ENCODE results near the gene TNS3. TPM values are rescaled to one million over a fixed set of nuclear protein-coding genes. Genes with fewer than 3 reads are reported as not detected.

The TNS3 gene
- total and polyA plus RNA-seq, 2 of the 13 experiments (the other 11 are each of a cell fraction or from before 2014, with no cell fraction given) = 52.9 to 55.7 TPM

DNA sequence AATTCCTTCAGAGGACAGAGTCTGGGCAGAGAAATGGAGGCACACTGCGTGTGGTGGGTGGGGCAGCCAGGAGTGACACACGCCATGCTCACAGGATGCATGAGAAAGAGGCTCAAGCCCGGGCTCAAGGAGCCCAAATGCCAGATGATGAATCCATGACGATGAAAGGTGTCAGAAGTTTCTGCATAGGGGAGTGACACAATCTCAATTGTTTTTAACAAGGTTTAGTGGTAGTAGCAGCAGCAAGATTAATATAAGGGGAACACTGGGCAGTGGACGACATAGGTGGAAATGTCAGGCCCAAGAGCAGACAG, 126.1 kb downstream of the TNS3 start:
- in situ Hi-C loops (cut with HindIII; ENCODE audit: extremely low pct_ligation_motif_present, low pct_unique_long_range_greater_than_20kb) = no loop called here
- H3K27ac ChIP-seq (ENCODE audit: extremely low read length, insufficient read depth, low read length) = no peak overlapping the region
- H3K79me2 ChIP-seq (ENCODE audit: insufficient read depth, low read length) = peaks cover 91% of the 10 kb centered on the region
- TF ChIP-seq, protein P1, sequence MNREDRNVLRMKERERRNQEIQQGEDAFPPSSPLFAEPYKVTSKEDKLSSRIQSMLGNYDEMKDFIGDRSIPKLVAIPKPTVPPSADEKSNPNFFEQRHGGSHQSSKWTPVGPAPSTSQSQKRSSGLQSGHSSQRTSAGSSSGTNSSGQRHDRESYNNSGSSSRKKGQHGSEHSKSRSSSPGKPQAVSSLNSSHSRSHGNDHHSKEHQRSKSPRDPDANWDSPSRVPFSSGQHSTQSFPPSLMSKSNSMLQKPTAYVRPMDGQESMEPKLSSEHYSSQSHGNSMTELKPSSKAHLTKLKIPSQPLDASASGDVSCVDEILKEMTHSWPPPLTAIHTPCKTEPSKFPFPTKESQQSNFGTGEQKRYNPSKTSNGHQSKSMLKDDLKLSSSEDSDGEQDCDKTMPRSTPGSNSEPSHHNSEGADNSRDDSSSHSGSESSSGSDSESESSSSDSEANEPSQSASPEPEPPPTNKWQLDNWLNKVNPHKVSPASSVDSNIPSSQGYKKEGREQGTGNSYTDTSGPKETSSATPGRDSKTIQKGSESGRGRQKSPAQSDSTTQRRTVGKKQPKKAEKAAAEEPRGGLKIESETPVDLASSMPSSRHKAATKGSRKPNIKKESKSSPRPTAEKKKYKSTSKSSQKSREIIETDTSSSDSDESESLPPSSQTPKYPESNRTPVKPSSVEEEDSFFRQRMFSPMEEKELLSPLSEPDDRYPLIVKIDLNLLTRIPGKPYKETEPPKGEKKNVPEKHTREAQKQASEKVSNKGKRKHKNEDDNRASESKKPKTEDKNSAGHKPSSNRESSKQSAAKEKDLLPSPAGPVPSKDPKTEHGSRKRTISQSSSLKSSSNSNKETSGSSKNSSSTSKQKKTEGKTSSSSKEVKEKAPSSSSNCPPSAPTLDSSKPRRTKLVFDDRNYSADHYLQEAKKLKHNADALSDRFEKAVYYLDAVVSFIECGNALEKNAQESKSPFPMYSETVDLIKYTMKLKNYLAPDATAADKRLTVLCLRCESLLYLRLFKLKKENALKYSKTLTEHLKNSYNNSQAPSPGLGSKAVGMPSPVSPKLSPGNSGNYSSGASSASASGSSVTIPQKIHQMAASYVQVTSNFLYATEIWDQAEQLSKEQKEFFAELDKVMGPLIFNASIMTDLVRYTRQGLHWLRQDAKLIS (CRISPR knock-in tag; IDR thresholded peaks at IDR 0.05) = no peak
- TF ChIP-seq NR2F1 (CRISPR knock-in tag; IDR thresholded peaks at IDR 0.05) = no peak
- no peak for TF ChIP-seq ZNF644 (CRISPR knock-in tag; IDR thresholded peaks at IDR 0.05; ENCODE audit: low read depth)
- TF ChIP-seq, protein P2, sequence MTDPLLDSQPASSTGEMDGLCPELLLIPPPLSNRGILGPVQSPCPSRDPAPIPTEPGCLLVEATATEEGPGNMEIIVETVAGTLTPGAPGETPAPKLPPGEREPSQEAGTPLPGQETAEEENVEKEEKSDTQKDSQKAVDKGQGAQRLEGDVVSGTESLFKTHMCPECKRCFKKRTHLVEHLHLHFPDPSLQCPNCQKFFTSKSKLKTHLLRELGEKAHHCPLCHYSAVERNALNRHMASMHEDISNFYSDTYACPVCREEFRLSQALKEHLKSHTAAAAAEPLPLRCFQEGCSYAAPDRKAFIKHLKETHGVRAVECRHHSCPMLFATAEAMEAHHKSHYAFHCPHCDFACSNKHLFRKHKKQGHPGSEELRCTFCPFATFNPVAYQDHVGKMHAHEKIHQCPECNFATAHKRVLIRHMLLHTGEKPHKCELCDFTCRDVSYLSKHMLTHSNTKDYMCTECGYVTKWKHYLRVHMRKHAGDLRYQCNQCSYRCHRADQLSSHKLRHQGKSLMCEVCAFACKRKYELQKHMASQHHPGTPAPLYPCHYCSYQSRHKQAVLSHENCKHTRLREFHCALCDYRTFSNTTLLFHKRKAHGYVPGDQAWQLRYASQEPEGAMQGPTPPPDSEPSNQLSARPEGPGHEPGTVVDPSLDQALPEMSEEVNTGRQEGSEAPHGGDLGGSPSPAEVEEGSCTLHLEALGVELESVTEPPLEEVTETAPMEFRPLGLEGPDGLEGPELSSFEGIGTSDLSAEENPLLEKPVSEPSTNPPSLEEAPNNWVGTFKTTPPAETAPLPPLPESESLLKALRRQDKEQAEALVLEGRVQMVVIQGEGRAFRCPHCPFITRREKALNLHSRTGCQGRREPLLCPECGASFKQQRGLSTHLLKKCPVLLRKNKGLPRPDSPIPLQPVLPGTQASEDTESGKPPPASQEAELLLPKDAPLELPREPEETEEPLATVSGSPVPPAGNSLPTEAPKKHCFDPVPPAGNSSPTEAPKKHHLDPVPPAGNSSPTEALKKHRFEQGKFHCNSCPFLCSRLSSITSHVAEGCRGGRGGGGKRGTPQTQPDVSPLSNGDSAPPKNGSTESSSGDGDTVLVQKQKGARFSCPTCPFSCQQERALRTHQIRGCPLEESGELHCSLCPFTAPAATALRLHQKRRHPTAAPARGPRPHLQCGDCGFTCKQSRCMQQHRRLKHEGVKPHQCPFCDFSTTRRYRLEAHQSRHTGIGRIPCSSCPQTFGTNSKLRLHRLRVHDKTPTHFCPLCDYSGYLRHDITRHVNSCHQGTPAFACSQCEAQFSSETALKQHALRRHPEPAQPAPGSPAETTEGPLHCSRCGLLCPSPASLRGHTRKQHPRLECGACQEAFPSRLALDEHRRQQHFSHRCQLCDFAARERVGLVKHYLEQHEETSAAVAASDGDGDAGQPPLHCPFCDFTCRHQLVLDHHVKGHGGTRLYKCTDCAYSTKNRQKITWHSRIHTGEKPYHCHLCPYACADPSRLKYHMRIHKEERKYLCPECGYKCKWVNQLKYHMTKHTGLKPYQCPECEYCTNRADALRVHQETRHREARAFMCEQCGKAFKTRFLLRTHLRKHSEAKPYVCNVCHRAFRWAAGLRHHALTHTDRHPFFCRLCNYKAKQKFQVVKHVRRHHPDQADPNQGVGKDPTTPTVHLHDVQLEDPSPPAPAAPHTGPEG (CRISPR knock-in tag; IDR thresholded peaks at IDR 0.05) = no peak
- TF ChIP-seq, protein P3, sequence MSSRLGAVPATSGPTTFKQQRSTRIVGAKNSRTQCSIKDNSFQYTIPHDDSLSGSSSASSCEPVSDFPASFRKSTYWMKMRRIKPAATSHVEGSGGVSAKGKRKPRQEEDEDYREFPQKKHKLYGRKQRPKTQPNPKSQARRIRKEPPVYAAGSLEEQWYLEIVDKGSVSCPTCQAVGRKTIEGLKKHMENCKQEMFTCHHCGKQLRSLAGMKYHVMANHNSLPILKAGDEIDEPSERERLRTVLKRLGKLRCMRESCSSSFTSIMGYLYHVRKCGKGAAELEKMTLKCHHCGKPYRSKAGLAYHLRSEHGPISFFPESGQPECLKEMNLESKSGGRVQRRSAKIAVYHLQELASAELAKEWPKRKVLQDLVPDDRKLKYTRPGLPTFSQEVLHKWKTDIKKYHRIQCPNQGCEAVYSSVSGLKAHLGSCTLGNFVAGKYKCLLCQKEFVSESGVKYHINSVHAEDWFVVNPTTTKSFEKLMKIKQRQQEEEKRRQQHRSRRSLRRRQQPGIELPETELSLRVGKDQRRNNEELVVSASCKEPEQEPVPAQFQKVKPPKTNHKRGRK (CRISPR knock-in tag; IDR thresholded peaks at IDR 0.05) = no peak
- TF ChIP-seq, protein P4, sequence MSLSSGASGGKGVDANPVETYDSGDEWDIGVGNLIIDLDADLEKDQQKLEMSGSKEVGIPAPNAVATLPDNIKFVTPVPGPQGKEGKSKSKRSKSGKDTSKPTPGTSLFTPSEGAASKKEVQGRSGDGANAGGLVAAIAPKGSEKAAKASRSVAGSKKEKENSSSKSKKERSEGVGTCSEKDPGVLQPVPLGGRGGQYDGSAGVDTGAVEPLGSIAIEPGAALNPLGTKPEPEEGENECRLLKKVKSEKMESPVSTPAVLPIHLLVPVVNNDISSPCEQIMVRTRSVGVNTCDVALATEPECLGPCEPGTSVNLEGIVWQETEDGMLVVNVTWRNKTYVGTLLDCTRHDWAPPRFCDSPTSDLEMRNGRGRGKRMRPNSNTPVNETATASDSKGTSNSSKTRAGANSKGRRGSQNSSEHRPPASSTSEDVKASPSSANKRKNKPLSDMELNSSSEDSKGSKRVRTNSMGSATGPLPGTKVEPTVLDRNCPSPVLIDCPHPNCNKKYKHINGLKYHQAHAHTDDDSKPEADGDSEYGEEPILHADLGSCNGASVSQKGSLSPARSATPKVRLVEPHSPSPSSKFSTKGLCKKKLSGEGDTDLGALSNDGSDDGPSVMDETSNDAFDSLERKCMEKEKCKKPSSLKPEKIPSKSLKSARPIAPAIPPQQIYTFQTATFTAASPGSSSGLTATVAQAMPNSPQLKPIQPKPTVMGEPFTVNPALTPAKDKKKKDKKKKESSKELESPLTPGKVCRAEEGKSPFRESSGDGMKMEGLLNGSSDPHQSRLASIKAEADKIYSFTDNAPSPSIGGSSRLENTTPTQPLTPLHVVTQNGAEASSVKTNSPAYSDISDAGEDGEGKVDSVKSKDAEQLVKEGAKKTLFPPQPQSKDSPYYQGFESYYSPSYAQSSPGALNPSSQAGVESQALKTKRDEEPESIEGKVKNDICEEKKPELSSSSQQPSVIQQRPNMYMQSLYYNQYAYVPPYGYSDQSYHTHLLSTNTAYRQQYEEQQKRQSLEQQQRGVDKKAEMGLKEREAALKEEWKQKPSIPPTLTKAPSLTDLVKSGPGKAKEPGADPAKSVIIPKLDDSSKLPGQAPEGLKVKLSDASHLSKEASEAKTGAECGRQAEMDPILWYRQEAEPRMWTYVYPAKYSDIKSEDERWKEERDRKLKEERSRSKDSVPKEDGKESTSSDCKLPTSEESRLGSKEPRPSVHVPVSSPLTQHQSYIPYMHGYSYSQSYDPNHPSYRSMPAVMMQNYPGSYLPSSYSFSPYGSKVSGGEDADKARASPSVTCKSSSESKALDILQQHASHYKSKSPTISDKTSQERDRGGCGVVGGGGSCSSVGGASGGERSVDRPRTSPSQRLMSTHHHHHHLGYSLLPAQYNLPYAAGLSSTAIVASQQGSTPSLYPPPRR (CRISPR knock-in tag; IDR thresholded peaks at IDR 0.05; ENCODE audit: borderline replicate concordance) = no peak
- TF ChIP-seq ZNF335 (CRISPR knock-in tag; IDR thresholded peaks at IDR 0.05) = no peak

More for the DNA sequence above, 126.1 kb downstream of the TNS3 start:
- no peak for ATAC-seq
- H2AFZ ChIP-seq (ENCODE audit: low read length) = no peak overlapping the region
- DNase-seq (ENCODE audit: low spot score) = no peak
- H3K27me3 ChIP-seq (ENCODE audit: control insufficient read depth in 1 of 2, insufficient read depth in 2 of 2, low read length in 2 of 2) = no peaks in the 10 kb centered on the region
- H3K4me1 ChIP-seq (ENCODE audit: insufficient read depth, low read length) = peaks cover 40% of the 10 kb centered on the region
- intact Hi-C loops (cut with micrococcal nuclease; ENCODE audit: unreplicated experiment) = no loop called here
- no peak overlapping the region for H3K9ac ChIP-seq (ENCODE audit: insufficient read depth, low read depth, low read length)
- H3K9me3 ChIP-seq (ENCODE audit: low read length) = no peaks in the 10 kb centered on the region
- FAIRE-seq = no peak
- no peak overlapping the region for H3K4me3 ChIP-seq (replicated peaks in 1 of 3; ENCODE audit: insufficient read depth in 1 of 3, low read depth in 2 of 3, low read length in 3 of 3)
- ChIA-PET POLR2A (interaction anchor here (2.1 kb wide), 1 partner anchor 19 kb away, joined by 4 read pairs; no protein-coding TSS in a partner anchor), CTCF (ENCODE audit: low intra/inter-chr PET ratio, low total read pairs) (no interaction called here)
- BruUV-seq (replicated peaks) = no TSS peak
- WGBS (ENCODE audit: low lambda C conversion rate) = 98% methylated on average over 5 of the region's 5 CpGs
- H3K36me3 ChIP-seq (replicated peaks in 1 of 2; ENCODE audit: control insufficient read depth in 1 of 2, insufficient read depth in 2 of 2, low read length in 2 of 2) = peaks cover 18 to 41% of the 10 kb centered on the region in 2 experiments; a peak in 4 of 5 replicates
- H4K20me1 ChIP-seq (ENCODE audit: insufficient read depth, low read length) = peaks cover 68% of the 10 kb centered on the region
- no peak overlapping the region for H3K4me2 ChIP-seq (ENCODE audit: low read depth, low read length)

Measured in HepG2 (cell line).